Activated CD8-positive, alpha-beta memory T cell treated with anti-CD3 and anti-CD28 coated beads for 1 hour (primary cell): ENCODE measurements around the gene GRB7.

ENCODE experiments used
- DNase-seq, 2 donors: peaks; one replicate each; pipeline ENCODE4 v3.0.0-alpha.2; 2020; ENCODE audit warnings: low read depth in 1 of 2; ENCODE audit errors: extremely low read depth in 1 of 2

Gene GRB7

DNA sequence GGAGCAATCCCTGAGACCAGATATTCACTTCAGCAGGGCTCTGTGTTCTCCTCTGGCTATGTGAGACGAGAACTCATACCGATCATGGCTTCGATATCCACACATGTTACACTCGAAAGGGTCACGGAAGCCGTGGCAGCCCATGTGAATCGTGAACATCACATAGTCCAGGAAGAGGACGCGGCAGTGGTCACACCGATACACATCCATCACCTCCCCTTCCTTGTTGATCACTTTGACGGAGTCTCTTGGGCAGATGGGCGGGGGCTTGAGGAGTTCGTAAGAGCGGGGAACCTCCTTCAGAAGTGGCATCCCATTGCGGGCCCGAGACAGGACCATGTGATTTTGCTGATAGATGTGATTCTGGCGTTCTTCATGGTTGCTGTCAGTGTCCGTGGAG is 28.0 kb downstream of the GRB7 start:
- no peak for DNase-seq

DNA sequence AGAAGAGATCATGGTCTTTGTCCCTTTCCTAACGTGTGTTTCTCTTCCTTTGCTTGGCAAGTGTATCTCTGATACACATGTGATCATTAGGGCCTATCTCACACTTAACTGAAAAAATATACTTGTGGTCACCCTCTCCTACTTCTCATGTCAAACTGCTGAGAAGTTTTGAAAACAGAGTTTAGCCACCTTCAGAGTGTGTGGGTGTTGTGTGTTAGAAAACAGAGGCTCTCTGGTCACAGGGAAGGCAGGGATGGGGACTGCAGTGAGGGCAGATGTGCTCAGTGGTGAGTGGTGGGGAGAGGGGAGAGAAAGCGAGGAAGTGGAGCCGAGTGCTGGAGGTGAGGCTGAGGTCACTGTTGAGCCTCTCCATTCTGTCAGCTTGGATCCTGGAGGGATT is 29.4 kb downstream of the GRB7 start:
- DNase-seq, result no peak

- DNase-seq, result peak in 1 of 2 donors; percentile 57
Measured at GRCh38 chr17:39769974-39770587, 32.3 kb downstream of the GRB7 start.

DNA sequence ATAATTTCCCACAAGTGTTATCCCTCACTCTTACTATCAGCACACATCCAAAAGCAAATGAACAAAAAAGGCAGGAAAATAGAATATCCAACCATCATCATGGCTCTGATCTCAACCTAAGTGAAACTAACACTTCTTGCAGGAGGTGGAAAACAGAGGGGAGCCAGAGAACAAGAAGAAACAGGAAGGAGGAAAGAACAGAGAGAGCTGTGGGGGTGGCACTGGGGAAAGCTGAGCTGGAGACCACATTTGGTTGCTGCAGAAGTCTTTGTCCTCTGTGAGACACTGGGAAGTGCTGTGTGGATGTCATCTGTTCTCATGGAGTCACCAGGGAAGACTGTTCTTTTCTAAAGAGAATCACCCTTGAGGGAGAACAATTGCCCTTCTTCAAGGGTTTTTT is 34.7 kb downstream of the GRB7 start:
- DNase-seq, result no peak

DNA sequence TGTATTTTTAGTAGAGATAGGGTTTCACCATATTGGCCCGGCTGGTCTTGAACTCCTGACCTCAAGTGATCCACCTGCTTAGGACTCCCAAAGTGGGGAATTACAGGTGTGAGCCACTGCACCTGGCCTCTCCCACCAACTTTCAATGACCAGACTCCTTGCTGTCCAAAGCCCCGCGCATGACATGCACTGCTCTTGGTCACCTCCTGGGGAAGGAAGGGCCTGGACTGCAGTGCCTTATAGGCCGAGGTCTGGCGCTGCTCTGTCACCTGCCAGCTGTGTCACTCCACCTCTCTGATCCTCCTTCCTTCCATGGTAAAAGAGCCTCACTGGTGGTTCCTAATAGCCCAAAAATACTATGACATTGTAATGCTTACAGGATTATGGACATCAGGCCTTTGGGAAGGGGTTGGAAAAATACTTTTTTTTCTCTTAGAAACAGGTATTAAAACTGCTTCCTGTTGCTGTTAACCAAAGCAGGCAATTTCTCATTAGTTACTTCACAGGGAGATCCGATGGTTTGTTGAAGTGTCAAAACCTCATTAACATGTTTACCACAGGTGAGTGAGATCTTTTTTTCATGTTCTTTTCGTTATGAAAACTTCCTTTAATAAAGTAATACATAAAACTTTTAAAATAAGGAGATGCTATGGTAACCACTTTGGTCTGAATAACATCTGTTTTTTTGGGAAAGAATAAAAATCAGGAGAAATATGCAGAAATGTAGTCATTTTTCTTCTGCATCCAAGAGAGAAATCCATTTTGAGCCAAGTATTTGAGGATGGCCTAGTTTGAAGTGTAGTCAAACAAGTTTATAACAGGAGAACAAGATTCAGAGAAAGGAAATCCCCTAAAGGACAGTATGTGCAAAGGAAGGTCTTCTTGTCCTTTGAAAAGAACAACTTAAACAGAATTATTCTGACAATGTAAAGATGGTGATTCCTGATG is 35.5 kb downstream of the GRB7 start:
- DNase-seq, result no peak

DNA sequence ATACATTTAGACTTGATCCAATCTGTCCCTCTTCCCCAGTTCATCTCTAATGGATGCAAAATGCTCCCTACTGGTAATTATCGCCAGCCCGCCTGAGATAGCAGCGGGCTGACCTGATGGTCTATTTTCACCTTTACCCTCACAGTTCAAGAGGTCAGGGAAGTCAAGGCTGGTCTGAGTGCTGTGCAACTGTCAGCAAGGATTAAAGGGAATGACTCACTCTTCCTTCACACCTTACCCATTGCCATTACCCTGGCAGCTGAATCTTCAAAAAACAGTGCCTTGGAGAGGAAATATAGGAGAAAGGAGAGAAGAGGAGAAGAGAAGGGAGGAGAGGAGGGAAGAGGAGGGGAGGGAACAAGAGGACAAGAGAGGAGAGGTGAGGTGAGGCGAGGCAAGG is 36.3 kb downstream of the GRB7 start:
- DNase-seq, result no peak

DNA sequence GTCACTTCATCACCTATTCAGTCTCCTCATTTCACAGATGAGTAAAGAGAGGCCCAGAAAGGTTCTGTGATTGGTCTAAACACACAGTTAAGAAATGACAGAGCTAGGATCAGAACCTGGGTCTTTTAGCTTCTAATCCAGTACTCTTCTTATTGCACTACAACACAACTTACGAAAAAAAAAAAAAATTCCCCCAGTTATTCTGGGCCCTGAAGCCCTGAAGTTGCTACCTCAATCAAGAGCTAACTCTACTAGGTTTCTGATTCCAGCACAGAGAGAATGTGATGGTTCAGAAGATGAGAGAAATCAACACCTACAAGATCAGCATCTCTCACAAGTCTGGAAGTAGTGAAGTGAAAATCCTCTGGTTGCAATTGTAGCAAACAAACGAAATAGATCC is 37.3 kb downstream of the GRB7 start:
- no peak for DNase-seq

- DNase-seq, result no peak
Measured at GRCh38 chr17:39776252-39776651, 38.5 kb downstream of the GRB7 start.

DNA sequence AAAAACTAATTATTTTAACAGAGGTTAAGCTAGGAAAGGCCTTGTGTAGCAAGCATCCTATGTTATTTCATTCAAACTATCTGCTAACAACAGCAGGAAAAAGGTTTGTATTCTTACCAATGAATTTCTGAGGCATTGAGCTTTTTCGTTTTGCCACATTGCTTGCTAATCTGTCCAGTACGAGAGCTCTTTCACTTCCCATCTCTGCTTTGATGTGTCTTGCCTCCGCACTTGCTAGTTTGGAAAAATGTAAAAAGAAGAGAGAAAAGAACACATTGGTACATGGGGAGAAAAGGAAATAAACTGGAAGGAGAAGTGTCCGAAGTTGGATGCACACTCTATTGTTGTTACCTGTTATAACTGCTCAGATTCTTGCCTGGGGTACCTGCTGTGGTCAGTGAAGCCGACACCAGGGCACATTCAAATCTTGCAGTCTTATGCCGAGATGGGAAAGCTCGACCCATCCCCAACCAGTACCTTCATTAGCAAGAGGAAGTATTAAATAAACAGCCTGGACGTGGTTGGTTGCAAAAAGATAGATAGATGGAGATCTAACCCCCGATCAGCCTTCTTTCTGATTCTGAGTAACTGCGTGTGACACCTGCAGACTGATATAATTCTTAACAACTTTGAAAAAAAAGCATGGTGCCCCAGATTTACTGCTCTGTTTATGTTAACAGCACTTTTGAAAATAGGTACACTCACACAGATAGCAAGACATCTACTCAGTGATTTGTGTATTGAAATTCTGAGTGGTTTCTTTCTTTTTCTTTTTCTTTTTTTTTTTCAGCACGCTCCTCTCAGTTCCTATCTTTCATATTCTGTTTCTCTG is 40.0 kb downstream of the GRB7 start:
- DNase-seq, result no peak

- no peak for DNase-seq
Measured at GRCh38 chr17:39781031-39781860, 43.5 kb downstream of the GRB7 start.

DNA sequence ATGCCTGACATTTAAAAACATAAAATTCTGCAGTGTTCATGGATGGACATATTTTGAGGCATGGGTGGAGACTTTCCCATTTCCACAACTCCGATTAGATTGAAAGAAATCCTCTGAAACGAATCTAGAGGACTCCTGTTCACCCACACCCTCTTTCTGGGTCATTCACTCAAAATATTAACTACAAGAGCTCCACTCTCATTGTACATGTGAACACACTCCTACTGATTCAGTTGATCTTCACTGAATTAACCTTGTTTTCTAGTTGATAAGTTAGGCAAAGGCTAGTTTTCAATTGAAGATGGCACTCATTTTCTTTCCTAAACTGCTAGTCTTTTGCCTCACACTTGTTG is 44.1 kb downstream of the GRB7 start:
- DNase-seq, result no peak

GRCh38 chr17:39782481-39782880 is 44.7 kb downstream of the GRB7 start:
- no peak for DNase-seq

DNA sequence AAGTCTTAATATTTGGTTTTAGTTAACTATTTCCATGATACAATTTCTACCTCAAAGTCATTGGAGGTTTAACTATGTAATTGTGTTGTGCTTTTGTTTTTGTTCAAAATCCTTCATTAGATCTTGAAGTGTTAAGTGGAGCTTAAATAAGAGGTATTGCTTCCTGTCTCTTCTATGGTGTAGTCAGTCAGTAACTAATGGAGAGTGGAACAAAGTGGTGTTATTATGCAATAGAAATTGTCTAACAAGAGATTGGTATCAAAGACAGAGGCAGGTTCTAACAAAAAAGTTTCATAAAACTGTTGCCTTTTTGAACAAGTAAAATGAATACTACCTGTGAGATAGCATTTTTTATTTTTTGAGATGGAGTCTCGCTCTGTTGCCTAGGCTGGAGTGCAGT is 45.2 kb downstream of the GRB7 start:
- DNase-seq, result no peak

- DNase-seq, result no peak
Measured at GRCh38 chr17:39787041-39787440, 49.3 kb downstream of the GRB7 start.

- DNase-seq, result no peak
Measured at GRCh38 chr17:39787743-39788484, 50.2 kb downstream of the GRB7 start.

GRCh38 chr17:39791111-39791992 is 53.6 kb downstream of the GRB7 start:
- no peak for DNase-seq

DNA sequence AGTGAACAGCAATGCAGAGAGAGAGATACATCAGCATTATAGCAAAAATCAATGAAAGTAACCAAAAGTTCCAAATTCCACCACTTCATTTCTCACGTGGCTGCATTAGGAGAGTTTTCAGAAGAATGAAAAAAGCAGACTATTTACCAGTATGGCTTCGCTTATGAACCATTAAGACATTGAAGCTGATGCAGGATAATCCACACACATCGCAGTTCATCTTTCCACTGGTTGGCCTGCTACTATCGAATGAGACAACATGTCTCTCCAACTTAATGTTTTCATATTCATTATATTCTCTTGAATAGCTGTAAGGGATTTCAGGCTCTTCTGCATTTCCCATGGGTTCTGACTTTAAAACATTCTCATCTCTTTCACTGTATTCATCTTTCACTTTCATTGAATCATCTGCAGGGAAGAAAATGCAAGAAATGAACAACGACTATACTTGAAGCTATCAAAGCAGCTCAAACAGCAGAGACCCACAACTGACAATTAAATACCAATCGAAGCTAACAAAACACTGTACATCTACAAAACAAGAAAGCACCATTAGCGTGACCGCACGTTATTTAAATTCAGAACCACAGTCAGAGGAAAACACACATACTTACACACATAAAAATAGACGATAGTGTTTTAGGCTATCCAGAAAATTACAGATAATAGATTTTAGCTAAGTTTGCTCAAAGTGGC is 54.9 kb downstream of the GRB7 start:
- DNase-seq, result no peak

GRCh38 chr17:39793301-39793872 is 55.6 kb downstream of the GRB7 start:
- DNase-seq, result no peak
